ENCODE results near the gene UHRF2. TPM values are rescaled to one million over a fixed set of nuclear protein-coding genes. Genes with fewer than 3 reads are reported as not detected.

Gene UHRF2
- total and polyA plus RNA-seq, 2 of the 4 experiments (the other 2 are of a cell fraction), result 27.6 to 37.3 TPM

GRCh38 chr9:6538666-6539071, 125.7 kb downstream of the UHRF2 start:
- no peak overlapping the region for H4K91ac ChIP-seq (ENCODE audit: insufficient read depth, low read depth, low read length)
- no peaks in the 10 kb centered on the region for H3K27me3 ChIP-seq (ENCODE audit: control insufficient read depth, insufficient read depth, low read length)
- no peak overlapping the region for H2AK9ac ChIP-seq (replicated peaks; ENCODE audit: low read depth, low read length, poor library complexity)
- H4K8ac ChIP-seq (ENCODE audit: low read depth in 2 of 2, low read length in 2 of 2), result no peak overlapping the region
- H4K20me1 ChIP-seq (ENCODE audit: insufficient read depth, low read length), result no peaks in the 10 kb centered on the region
- no peak overlapping the region for H2BK120ac ChIP-seq (ENCODE audit: low read depth, low read length)
- TF ChIP-seq RCOR1 (IDR thresholded peaks at IDR 0.05; ENCODE audit: insufficient replicate concordance, low read length) (no peak), CTCF (conservative IDR thresholded peaks at IDR 0.05; ENCODE audit: low read depth, low read length) (no peak), CHD1 (IDR thresholded peaks at IDR 0.05; ENCODE audit: low read depth, low read length) (no peak), RAD21 (IDR thresholded peaks at IDR 0.05; ENCODE audit: low read length) (no peak), MAZ (IDR thresholded peaks at IDR 0.05; ENCODE audit: borderline replicate concordance, low read depth, low read length) (no peak), CEBPB (IDR thresholded peaks at IDR 0.05; ENCODE audit: low read depth, low read length) (peak; percentile 10; the same call in 1 of the 2 replicates), FOS (IDR thresholded peaks at IDR 0.05; ENCODE audit: low read depth, low read length) (peak; percentile 28; the same call in 1 of the 2 replicates), MXI1 (IDR thresholded peaks at IDR 0.05; ENCODE audit: borderline replicate concordance, low read depth, low read length) (no peak), USF2 (IDR thresholded peaks at IDR 0.05; ENCODE audit: low read depth, low read length) (no peak), BHLHE40 (IDR thresholded peaks at IDR 0.05; ENCODE audit: low read depth, low read length) (no peak), NFE2L2 (IDR thresholded peaks at IDR 0.05; ENCODE audit: low read depth, low read length) (no peak)
- H3K4me3 ChIP-seq (ENCODE audit: insufficient read depth, low read depth, low read length), result no peak overlapping the region
- ATAC-seq (ENCODE audit: low read depth) (peak; percentile 62), DNase-seq (peak; percentile 57)
- dilution Hi-C loops (cut with HindIII; ENCODE audit: low sequenced_read_pairs, unreplicated experiment) (no loop called here), intact Hi-C loops (cut with micrococcal nuclease) (no loop called here), in situ Hi-C loops (cut with MboI; ENCODE audit: low sequenced_read_pairs) (no loop called here)
- peak overlapping the region; percentile 43; the same call in 1 of the 2 replicates for H3K4me2 ChIP-seq (ENCODE audit: low read depth, low read length)
- no peaks in the 10 kb centered on the region for H3K36me3 ChIP-seq (ENCODE audit: control insufficient read depth, insufficient read depth, low read length)
- no TSS peak for BruUV-seq (replicated peaks)
- peak overlapping the region; percentile 64 for H2AFZ ChIP-seq (replicated peaks; ENCODE audit: low read length, poor library complexity)
- H3K18ac ChIP-seq (ENCODE audit: low read depth, low read length), result no peak overlapping the region
- H3K9me3 ChIP-seq (ENCODE audit: control insufficient read depth, insufficient read depth, low read length), result no peaks in the 10 kb centered on the region
- H3K79me1 ChIP-seq (ENCODE audit: low read depth in 1 of 2, low read length in 2 of 2), result no peaks in the 10 kb centered on the region
- no peak overlapping the region for H4K5ac ChIP-seq (ENCODE audit: low read depth, low read length)
- no peak overlapping the region for H2BK20ac ChIP-seq (ENCODE audit: low read depth, low read length)
- no peak overlapping the region for H3K4ac ChIP-seq (ENCODE audit: low read depth, low read length)
- H3K9ac ChIP-seq (ENCODE audit: low read depth, low read length), result no peak overlapping the region
- ChIA-PET CTCF (no interaction called here), POLR2A (ENCODE audit: unreplicated experiment) (no interaction called here)
- no CpG with 5 or more reads among the region's 3 CpGs for WGBS, 2 experiments (ENCODE audit: extremely low coverage in 2 of 2, insufficient read length in 1 of 2)
- no peak overlapping the region for H2AK5ac ChIP-seq (ENCODE audit: low read depth, low read length)
- H3K9me1 ChIP-seq (ENCODE audit: insufficient read depth, low read length), result peaks cover 3% of the 10 kb centered on the region; the same call in 1 of the 2 replicates
- no peak overlapping the region for H3K14ac ChIP-seq (replicated peaks; ENCODE audit: low read depth, low read length)
- H2BK5ac ChIP-seq (ENCODE audit: low read depth, low read length, poor library complexity, severe bottlenecking), result no peak overlapping the region
- no peak overlapping the region for H3K56ac ChIP-seq (ENCODE audit: extremely low read depth, insufficient read depth, low read length)
- H3K23ac ChIP-seq (ENCODE audit: low read depth, low read length), result no peak overlapping the region
- no peak overlapping the region for H3K27ac ChIP-seq (ENCODE audit: insufficient read depth, low read length)
- no peak overlapping the region for H2BK15ac ChIP-seq (ENCODE audit: low read depth, low read length)
- H3K4me1 ChIP-seq (ENCODE audit: control insufficient read depth, insufficient read depth, low read length), result 0 out of 2 replicates have a peak, but pooled peaks cover 2% of the 10 kb centered on the region
